Stimulated activated naive CD8-positive, alpha-beta T cell treated with anti-CD3 and anti-CD28 coated beads, Interleukin-15, Interleukin-2, amounts not matched to agents 100 ng/mL and 50 ng/mL, for 24 hours (primary cell): ENCODE measurements around the gene SP7.

Source experiments
- H3K27ac Mint-ChIP-seq: one replicate; pipeline ENCODE4 v1.8.0; 2021; ENCODE audit warnings: mild to moderate bottlenecking, mixed read lengths
- H3K27me3 Mint-ChIP-seq: one replicate; pipeline ENCODE4 v1.8.0; 2021; ENCODE audit warnings: mixed read lengths
- H3K36me3 Mint-ChIP-seq: one replicate; pipeline ENCODE4 v1.8.0; 2021; ENCODE audit warnings: low read depth, mixed read lengths
- H3K4me1 Mint-ChIP-seq: one replicate; pipeline ENCODE4 v1.8.0; 2021; ENCODE audit warnings: low read depth, mixed read lengths
- H3K4me3 Mint-ChIP-seq: one replicate; pipeline ENCODE4 v1.8.0; 2021; ENCODE audit warnings: mild to moderate bottlenecking, mixed read lengths
- H3K9me3 Mint-ChIP-seq: one replicate; pipeline ENCODE4 v1.8.0; 2021; ENCODE audit warnings: mixed read lengths

Gene SP7

DNA sequence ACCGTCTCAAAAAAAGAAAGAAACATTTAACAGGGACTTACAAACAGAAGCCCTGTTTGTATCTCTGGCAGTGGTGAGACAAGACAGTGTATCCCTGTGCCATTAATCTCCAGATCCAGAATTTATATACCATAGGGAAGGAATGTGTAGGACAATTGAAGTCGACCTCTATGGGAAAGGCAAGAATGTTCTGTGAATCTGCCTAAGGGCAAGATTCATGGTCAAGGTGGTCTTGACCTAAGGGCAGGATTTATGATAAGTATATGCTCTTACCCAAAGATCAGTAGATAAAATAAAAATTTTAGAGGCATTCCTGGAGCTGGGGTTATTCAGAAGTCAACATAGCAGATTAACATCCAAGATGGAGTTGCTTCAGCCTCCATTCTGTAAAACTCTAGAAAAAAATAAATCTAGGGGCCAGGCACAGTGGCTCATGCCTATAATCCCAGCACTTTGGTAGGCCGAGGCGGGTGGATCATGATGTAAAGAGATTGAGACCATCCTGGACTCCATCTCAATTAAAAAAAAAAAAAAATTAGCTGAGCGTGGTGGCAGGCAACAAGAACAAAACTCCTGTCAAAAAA, 22.8 kb upstream of the SP7 start:
- H3K36me3 Mint-ChIP-seq = no peaks in the 10 kb centered on the region
- no peaks in the 10 kb centered on the region for H3K4me1 Mint-ChIP-seq
- no peak overlapping the region for H3K4me3 Mint-ChIP-seq
- H3K27me3 Mint-ChIP-seq = no peaks in the 10 kb centered on the region
- H3K9me3 Mint-ChIP-seq = no peaks in the 10 kb centered on the region
- H3K27ac Mint-ChIP-seq = no peak overlapping the region

DNA sequence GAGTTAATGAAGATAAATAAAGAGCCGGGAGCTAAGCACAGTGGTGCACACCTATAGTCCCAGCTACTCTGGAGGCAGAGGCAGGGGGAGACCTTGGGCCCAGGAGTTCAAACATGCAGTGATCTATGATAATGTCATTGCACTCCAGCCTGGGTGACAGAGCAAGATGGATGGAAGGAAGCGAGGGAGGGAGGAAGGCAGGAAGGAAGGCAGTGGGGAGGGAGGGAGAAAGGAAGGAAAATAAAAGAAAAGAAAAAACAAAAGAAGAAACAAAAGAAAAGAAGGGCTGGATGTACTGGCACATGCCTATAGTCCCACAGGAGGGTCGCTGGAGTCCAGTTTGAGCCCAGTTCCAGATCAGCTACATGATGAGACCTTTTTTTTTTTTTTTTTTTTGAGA, 19.0 kb upstream of the SP7 start:
- Mint-ChIP-seq H3K4me3 (no peak overlapping the region), H3K36me3 (no peaks in the 10 kb centered on the region), H3K9me3 (no peaks in the 10 kb centered on the region), H3K27ac (no peak overlapping the region), H3K4me1 (peaks cover 12% of the 10 kb centered on the region), H3K27me3 (no peaks in the 10 kb centered on the region)

DNA sequence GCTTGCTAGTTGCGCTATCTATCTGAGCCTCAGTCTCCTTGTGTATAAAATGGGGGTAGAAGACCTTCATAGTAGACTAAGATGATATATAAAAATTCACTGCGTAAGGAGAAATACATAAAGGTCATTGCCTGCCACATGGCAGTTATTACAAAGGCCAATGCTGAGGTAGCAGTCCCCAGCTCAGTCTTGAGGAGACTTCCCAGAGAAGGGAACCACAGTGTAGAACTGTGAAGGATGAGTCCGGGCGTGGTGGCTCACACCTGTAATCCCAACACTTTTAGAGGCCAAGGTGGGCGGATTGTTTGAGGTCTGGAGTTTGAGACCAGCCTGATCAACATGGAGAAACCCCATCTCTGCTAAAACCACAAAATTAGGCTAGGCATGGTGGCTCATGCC, 17.1 kb upstream of the SP7 start:
- Mint-ChIP-seq H3K4me1 (peaks cover 12% of the 10 kb centered on the region), H3K27me3 (no peaks in the 10 kb centered on the region), H3K4me3 (no peak overlapping the region), H3K36me3 (no peaks in the 10 kb centered on the region), H3K9me3 (no peaks in the 10 kb centered on the region), H3K27ac (no peak overlapping the region)

DNA sequence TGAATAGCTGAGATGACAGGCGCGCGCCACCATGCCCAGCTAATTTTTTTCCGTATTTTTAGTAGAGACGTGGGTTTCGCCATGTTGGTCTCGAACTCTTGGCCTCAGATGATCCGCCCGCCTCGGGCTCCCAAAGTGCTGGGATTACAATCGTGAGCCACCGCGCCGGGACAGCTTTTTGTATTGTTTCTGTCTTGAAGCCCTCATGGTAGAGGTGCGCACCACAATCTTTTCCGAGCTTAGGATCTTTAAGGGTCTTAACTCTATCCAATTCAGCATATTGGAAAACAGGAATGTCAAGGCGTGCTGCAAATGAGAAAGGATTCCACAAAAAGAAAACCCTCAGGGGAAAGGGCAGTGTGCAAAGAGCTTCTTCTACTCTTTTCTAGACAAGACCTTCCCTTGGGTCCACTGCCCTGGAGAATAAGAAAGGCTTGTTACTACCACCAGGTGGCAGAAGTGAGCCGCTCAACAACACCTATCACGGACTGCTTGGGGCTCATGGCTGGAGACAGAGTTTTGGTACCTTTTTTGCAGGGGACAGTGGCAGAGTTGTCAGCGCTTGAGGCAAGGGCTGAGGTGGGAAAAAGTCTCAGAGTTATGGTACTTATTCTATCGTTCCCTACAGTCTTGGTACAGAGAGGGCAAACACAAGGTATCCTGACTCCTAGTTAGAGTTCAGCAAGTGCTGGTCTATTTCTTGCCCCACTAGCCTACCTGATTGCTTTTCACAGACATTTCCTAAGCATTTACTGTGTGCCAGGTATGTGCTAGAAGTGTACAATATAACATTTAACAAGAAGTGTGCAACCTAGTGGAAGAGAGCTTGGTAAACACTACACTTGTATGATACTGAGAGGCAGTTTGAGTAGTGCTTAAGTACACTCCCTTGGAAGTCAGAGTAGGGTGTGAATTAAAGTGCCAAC, 16.4 kb upstream of the SP7 start:
- peaks cover 12% of the 10 kb centered on the region for H3K4me1 Mint-ChIP-seq
- no peaks in the 10 kb centered on the region for H3K36me3 Mint-ChIP-seq
- H3K27ac Mint-ChIP-seq = peak overlapping the region; percentile 43
- H3K4me3 Mint-ChIP-seq = no peak overlapping the region
- no peaks in the 10 kb centered on the region for H3K9me3 Mint-ChIP-seq
- H3K27me3 Mint-ChIP-seq = no peaks in the 10 kb centered on the region

DNA sequence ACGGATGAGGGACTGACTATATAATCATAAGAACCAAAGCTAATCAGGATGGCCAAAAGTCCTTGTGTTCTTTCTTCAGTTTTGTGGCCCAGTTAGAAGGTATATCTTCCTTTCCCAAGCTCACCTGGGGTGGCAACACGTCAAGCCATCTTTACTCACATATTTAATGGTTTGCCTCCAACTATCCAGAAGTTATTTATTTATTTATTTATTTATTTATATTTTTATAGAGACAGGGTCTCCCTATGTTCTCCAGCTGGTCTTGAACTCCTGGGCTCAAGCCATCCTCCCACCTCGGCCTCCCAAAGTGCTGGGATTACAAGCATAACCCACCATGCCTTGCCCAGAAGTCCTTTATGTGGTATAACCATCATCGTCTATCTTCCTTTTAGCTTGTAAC, 11.8 kb upstream of the SP7 start:
- Mint-ChIP-seq H3K36me3 (no peaks in the 10 kb centered on the region), H3K4me3 (no peak overlapping the region), H3K27ac (no peak overlapping the region), H3K4me1 (peaks cover 19% of the 10 kb centered on the region), H3K27me3 (no peaks in the 10 kb centered on the region), H3K9me3 (no peaks in the 10 kb centered on the region)

DNA sequence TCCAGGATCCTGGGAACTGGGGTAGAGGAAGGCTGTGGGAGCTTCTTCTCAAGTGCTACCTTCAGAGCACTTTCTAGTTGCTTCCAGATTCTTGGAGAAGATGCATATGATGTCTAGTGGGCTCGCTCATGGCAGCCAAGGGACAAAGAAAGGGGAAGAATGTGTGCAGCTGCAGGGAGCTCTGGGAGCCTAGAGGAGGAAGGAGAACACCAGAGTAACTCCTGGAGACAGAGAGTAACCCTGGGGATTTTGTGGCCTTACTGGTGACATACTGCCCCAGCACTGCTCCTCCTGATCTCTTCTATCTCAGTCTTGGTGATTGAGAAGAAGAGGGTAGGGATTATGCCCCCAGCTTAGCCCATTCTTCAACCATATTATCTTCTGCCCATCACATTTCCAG, 10.3 kb upstream of the SP7 start:
- H3K9me3 Mint-ChIP-seq = no peaks in the 10 kb centered on the region
- no peak overlapping the region for H3K27ac Mint-ChIP-seq
- no peaks in the 10 kb centered on the region for H3K36me3 Mint-ChIP-seq
- peaks cover 14% of the 10 kb centered on the region for H3K4me1 Mint-ChIP-seq
- H3K4me3 Mint-ChIP-seq = no peak overlapping the region
- H3K27me3 Mint-ChIP-seq = no peaks in the 10 kb centered on the region

DNA sequence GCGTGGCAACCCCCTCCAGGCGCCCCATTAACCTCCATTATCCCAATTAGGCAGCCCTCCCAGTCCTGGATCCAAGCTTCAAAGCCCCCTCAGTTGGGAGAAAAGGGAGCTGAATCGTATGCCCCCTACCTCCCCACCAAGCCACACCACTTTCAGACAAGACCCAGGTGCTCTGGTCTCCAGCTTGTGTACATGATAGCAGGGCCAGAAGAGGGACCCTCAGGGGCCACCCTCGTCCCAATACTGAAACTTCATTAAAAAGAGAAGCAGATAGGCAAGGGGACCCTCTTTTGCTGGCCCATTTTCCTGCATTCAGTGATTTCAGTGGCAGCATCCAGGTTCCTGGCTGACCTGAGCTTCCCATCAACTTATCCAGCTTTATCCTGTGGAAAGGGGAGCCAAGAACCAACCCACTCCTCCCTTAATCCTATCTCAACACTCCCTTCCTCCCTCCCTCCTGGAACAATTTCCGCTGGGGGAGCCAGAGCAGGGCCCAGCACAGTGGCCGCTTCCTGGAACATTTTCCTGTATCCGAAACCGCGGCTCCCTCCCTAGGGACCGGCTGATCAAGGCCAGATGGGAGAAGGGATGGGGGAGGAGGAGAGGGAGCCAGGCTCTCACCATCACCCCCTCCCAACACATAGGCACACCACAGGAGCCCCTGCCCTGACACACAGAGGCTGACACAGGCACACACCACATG, 9.5 kb upstream of the SP7 start:
- Mint-ChIP-seq H3K27me3 (no peaks in the 10 kb centered on the region), H3K4me1 (peaks cover 16% of the 10 kb centered on the region), H3K27ac (peak overlapping the region; percentile 76), H3K36me3 (no peaks in the 10 kb centered on the region), H3K9me3 (no peaks in the 10 kb centered on the region), H3K4me3 (peak overlapping the region; percentile 86)

DNA sequence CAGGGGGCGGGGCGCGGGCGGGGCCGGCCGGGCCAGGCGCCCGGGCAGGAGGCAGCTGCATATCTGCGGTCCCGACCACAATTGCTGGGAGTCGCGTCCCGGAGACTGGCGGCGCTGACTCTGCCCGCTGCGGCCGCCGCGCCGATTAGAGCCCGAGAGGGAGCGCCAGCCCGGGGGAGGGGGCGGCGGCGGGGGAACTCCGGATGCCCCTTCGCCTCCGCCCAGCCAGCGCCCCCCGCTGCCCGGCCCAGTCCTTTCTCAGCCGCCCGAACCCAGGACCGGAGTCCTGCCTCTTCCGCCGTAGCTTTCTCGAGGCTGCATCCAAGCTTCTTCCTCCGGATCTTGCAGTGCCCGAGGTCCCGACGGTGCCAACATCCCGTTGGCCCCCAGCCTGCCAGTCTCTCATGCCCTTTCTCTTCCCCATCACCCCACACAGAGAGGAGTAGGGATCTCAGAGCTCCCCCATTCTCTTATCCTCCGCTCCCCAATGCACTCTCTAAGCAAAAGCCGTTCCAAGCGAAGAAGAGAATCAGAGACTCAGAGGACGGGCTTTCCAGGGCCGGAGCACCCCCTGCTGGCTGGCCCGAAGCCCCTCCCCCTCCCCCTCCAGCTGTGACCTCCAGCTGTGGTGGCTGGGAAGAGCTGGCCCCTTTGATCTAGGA, 8.8 kb upstream of the SP7 start:
- no peaks in the 10 kb centered on the region for H3K9me3 Mint-ChIP-seq
- peak overlapping the region; percentile 76 for H3K27ac Mint-ChIP-seq

DNA sequence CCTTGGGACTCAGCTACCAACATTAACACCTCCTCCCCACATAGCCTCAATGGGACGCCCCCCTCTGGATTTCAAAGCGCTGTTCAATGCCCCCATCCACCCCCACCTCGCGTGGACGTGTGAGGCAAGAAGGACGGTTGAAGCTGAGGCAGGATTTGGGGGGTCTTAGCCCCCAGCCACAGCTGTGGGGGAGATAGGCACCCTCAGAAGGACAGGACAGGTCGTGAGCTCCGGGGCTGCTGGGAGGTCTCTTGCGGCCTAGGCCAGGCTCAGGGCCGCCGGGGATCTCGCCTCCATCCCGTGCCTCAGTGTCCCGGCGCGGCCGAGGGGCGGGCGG, 8.3 kb upstream of the SP7 start:
- peak overlapping the region; percentile 59 for H3K4me3 Mint-ChIP-seq
- no peaks in the 10 kb centered on the region for H3K9me3 Mint-ChIP-seq
- H3K27ac Mint-ChIP-seq = no peak overlapping the region
- peaks cover 25% of the 10 kb centered on the region for H3K4me1 Mint-ChIP-seq
- no peaks in the 10 kb centered on the region for H3K36me3 Mint-ChIP-seq
- peaks cover 5% of the 10 kb centered on the region for H3K27me3 Mint-ChIP-seq

More for the DNA sequence above, 8.8 kb upstream of the SP7 start:
- H3K4me3 Mint-ChIP-seq = peak overlapping the region; percentile 86
- no peaks in the 10 kb centered on the region for H3K36me3 Mint-ChIP-seq
- H3K27me3 Mint-ChIP-seq = peaks cover 2% of the 10 kb centered on the region
- peaks cover 23% of the 10 kb centered on the region for H3K4me1 Mint-ChIP-seq

DNA sequence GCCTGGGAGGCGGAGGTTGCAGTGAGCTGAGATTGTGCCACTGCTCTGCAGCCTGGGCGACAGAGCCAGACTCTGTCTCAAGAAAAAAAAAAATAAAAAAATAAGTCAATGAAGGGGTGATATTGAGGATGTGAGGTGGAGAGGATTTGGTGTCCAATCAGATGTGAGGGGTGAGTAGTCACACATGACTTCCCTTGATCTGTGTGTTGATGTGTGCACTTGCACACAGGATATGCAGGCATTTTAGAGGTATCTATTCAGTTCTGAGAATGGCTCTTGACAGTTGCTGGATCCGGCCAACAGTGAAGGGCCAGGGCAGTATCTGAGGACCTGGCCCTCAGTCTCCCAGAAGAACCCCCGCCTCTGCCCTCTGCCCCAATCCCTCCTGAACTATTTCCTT, 7.8 kb upstream of the SP7 start:
- peaks cover 5% of the 10 kb centered on the region for H3K27me3 Mint-ChIP-seq
- H3K9me3 Mint-ChIP-seq = no peaks in the 10 kb centered on the region

DNA sequence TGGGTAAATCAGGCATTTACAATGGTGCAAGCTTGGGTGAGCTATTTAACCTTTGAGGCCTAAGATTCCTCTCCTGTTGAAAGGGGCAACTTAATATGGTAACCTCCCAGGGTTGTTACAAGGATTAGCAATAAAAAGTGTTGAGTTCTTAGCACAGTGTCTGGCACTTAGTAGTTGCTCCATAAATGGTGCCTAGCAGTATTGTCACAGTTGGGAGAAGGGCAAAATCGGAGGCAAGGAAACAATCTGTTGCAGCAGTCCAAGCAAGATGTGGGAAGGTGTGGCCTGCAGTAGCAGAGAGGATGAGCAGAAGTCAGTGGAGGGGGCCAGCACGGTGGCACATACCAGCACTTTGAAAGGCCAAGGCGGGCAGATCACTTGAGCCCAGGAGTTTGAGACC, 7.3 kb upstream of the SP7 start:
- Mint-ChIP-seq H3K36me3 (no peaks in the 10 kb centered on the region), H3K27me3 (peaks cover 7% of the 10 kb centered on the region), H3K4me1 (peaks cover 25% of the 10 kb centered on the region), H3K4me3 (peak overlapping the region; percentile 19), H3K9me3 (no peaks in the 10 kb centered on the region), H3K27ac (no peak overlapping the region)

More for the DNA sequence above, 7.8 kb upstream of the SP7 start:
- Mint-ChIP-seq H3K36me3 (no peaks in the 10 kb centered on the region), H3K4me3 (peak overlapping the region; percentile 59), H3K27ac (no peak overlapping the region), H3K4me1 (peaks cover 25% of the 10 kb centered on the region)

DNA sequence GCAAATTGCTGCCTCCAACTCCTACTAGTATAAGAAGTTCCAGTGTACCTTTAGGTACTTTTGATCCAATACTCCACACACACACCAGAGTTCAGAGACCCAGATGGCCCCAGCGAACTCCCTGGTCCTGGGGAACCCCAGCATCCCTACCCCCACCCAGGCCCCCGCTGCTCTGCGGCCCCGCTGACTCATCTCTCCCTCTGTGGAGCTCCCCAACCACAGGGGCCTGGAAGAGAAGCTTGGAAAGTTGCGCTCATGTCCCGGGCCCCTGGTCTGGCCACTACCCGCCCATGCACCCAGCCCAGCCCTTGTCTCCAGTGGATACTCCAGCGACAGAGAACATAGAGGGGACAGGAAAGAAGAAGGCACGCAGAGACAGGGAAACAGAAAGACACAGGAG, 4.2 kb upstream of the SP7 start:
- Mint-ChIP-seq H3K4me3 (no peak overlapping the region), H3K27me3 (peaks cover 31% of the 10 kb centered on the region), H3K9me3 (no peaks in the 10 kb centered on the region), H3K27ac (peak overlapping the region; percentile 42), H3K4me1 (peaks cover 30% of the 10 kb centered on the region), H3K36me3 (no peaks in the 10 kb centered on the region)

DNA sequence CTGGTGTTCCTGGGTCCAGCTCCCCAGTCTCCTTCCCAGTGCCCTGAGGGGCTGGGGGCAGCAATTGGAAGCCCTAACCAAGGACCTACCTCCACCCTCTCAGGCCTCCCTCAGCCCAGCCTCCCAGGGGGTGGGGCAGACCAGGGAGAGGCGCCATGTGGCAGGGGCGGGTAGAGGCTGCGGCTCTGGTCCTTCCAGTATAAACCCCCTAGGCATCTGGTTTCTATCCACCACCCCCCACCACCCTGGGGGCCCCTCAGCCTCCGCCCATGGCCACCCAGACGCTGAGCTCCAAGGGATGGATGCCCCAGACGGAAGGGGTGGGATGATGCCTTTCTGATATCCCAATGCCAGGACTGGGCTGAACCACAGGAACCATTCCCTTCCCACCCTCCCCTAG, 2.8 kb upstream of the SP7 start:
- Mint-ChIP-seq H3K36me3 (no peaks in the 10 kb centered on the region), H3K27ac (no peak overlapping the region), H3K27me3 (peaks cover 38% of the 10 kb centered on the region), H3K4me3 (no peak overlapping the region), H3K9me3 (no peaks in the 10 kb centered on the region), H3K4me1 (peaks cover 20% of the 10 kb centered on the region)

DNA sequence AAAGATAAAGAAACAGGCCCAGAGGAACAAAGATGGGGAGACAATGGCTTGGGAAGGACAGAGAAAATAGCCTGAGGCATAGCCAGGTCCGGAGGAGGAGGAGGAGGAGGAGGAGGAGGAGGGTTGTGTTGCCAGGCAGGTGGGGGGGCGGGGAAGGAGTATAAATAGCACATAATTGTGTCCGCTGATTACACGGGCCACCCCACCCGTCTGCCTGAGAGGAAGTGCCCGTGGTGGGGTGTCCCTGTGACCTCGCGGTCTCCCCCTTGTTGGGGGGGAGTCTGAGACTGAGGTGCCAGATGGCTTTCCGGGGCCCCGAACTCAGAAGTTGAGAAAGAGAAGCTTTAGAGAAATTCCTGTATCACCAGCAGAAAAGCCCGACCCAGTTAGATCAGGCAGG, 1.9 kb upstream of the SP7 start:
- no peaks in the 10 kb centered on the region for H3K36me3 Mint-ChIP-seq
- peaks cover 46% of the 10 kb centered on the region for H3K27me3 Mint-ChIP-seq
- H3K27ac Mint-ChIP-seq = no peak overlapping the region
- H3K4me3 Mint-ChIP-seq = no peak overlapping the region
- H3K9me3 Mint-ChIP-seq = no peaks in the 10 kb centered on the region
- peaks cover 16% of the 10 kb centered on the region for H3K4me1 Mint-ChIP-seq

DNA sequence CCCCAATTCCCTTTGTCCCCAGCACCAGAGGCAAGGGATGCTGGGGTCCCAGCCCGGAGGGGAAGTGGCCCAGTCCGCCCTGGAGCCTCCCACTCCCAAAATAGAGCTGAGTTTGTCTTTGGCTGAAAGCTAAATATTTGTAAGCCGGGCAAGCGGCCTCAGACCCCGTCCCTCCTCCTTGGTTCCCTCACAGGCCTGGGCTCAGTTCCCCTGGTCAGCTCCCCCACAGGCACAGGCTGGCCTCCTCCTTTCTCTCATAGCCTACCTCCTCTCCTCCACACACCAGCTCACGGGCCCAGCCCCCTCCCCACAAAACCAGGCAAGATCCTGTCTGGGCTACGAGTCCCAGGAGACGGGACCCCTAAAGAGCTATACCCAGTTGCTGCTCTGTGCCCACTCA, 1.3 kb downstream of the SP7 start:
- Mint-ChIP-seq H3K27me3 (peaks cover 51% of the 10 kb centered on the region), H3K4me3 (no peak overlapping the region), H3K36me3 (no peaks in the 10 kb centered on the region), H3K4me1 (peaks cover 6% of the 10 kb centered on the region), H3K27ac (no peak overlapping the region), H3K9me3 (no peaks in the 10 kb centered on the region)
